Activated CD4-positive, alpha-beta T cell treated with anti-CD3 and anti-CD28 coated beads for 4 hours (primary cell): ENCODE results near the gene COLEC12.

Experiments used
- DNase-seq, 2 donors: peaks; one replicate each; pipeline ENCODE4 v3.0.0-alpha.2; 2020

COLEC12 gene

DNA sequence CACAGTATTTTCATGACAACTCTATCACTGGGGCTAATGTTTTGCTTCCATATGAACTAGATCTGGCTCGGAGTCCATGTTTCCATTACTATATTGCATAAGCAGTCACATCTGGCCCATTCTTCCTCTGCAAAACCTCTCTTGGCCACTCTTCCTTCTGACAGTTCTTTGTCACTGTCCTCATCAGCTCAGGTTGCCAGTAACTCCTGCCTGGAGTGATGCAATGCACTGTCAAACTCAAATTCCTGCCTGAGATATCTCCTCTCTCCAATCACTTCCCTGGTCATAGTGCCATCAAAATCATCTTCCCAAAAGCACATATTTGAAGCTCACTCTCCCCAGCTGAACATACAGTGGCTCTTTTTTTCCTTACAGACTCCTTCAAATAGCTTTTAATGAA lies 66.1 kb downstream of the COLEC12 start:
- DNase-seq: no peak

DNA sequence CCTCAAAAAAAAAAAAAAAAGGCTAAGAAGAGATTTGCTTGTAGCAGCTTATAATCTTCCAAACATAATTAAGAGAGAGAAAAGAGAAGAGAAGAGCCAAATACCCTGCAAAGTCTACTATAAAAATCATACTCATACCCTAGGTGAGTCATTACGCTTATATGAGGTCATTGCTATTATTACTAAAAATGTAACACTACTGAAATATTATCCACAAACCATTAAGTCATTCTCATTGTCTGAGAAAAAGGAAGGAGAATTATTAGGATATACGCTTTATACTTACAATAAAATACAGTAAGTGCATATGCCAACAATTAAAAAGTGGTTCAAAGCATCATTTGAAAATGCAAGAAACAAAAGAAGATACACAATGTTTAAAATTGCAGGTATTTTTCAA lies 66.5 kb downstream of the COLEC12 start:
- DNase-seq: no peak

DNA sequence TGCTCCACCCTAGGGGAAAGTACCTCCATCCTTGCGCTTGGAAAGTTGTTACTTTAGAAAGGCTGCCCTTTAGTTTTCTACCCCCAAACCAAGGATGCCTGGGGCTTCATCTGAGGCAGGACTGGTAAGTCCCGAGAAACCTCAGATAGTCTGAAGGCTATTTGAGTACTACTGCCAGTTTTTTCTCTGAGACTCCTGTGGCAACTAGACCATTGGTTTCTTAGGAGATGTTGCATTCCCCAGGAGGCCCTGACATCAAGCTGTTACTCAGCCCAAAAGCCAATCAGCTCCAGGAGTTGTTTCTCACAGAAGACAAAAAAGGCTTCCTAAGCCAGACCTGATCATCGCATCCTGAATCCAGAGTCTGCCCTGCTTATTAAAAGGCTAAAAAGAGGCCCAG lies 67.2 kb downstream of the COLEC12 start:
- no peak for DNase-seq

DNA sequence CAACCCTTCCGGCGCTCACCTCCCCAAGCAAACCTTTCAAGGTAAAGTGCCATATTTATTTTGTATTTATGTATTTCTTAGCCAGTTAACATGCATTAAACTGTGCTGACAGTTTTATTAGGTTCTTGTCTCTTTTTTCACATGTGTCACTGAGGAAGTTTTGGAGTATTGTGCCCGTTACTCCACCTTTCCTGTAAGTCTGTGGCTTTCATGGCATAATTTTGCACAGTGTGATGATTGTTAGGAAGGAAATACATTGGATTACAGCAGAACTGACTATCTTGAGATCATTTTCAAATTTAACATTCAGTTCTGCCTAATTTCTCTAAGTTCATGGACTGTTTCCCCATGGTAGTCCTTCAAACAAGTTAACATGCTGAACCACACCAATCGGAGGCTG lies 67.7 kb downstream of the COLEC12 start:
- no peak for DNase-seq

DNA sequence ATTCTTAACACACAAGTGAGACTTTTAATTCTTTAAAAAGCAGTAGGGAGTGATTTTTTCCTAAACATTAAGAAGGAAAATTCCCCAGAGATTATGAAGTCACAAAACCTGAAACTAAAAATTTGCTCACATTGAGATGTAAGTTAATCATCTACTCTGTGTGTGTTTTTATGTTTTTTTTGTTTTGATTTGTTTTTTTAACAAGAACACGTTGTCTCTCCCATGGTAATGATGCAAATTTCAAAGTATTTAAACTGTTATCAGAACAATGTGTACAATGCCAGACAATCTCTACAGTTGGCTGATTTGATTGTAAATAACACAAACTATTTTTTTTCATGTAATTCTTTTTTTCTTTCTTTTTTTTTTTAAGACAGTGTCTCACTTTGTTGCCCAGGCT lies 71.5 kb downstream of the COLEC12 start:
- DNase-seq: no peak

DNA sequence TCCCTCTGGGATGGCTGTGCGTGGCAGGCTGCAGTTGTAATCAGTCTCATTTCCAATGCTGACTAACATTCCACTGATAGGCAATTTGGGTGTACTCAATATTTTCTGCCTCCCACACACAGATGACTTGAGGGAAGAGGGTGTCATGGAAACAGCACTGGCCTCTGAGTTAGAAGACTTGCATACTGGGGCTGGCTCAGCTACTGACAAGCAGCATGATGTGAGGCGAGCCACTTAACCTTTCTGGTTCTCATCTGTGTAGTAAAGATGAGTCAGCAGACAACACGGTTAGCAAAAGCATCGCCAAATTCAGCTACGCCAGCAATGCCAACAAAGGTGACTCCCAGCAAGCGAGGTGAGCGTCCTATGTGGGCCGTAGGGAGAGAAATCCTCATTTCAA lies 73.5 kb downstream of the COLEC12 start:
- no peak for DNase-seq

DNA sequence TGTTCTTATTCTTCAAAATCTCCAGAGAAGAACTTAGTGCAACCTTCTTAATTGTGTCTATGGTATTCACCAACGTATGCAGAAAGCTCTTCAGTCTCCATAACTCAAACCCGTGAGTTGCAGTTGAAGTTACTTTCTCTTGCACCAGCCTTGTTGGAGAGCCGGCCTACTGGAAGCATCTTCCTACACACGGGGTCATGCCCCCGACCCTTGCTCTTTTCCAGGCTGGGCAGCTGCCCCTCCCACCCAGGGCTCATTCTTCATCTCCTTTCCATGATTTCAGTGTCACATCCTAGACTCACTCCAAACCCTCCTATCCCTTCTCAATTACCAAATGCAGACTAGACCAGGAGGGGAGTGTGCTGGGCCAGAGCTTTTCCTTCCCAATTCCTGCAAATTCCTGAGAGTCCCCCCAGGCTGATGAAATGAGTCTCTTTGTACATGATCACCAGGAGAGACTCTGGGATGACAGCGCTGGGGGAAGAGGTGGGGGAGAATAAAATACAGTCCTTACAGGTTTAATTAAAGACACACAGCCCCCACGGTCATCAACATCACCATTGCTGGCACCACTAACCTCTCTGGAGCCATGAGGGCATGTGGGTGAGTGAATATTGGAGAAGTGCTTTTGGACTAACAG lies 75.3 kb downstream of the COLEC12 start:
- DNase-seq: no peak

DNA sequence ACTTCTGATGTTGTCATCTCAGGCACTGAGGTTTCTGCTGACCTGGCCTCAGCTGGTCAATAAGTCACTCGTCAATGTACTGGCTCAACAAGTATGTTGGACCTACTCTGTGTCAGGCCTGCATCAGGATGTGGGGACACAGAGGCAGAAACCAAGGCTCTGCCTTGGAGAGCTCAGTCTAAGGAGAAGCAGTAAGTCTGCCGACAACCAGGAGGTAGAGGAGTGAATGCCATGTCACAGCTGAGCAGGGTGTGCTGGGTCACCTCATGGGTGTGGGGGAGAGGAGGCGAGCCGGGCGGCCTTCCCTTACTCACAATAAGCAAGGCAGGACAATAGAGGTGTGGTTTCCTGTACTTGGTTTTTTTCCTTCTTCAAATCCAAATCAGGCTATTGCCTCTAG lies 75.8 kb downstream of the COLEC12 start:
- DNase-seq: no peak

DNA sequence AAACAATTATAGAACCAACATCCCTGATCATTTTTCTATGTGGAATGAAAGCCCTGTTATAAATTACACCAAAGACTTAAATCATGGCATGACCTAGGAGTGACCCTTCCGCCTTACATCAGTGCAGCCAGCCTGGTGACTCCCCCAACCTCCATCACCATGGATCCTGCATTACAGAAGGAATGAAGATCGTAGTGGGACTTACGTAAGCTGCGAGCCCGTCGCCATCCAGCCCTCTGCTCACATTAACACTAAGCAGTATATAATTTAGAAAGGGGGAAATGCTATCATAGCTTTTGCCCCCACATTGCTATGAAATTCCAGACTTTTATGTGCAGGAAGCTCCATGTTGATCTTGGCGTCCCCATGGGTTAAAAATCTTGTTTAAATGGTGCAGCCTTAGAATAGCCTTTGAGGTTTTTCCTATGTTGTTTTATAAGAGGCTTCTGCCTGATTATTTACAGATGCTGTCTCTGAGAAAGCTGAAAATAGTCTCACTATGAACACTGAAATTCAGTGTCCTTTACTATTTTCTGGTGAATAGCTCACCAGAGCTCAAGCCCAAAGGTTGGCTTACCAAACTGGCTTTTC lies 76.3 kb downstream of the COLEC12 start:
- DNase-seq: no peak

DNA sequence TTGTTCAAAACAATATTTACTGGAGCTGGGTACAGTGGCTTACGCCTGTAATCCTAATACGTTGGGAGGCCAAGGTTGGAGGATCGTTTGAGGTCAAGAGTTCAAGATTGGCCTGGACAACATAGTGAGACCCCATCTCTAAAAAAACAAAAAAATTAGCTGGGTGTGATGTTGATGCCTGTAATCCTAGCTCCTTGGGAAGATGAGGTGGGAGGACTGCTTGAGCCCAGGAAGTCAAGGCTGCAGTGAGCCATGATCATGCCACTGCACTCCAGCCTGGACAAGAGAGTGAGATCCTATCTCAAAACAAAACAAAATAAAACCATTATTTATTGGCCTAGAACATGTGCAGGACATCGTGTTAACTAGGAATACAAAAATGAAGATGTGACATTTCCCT lies 77.5 kb downstream of the COLEC12 start:
- no peak for DNase-seq

DNA sequence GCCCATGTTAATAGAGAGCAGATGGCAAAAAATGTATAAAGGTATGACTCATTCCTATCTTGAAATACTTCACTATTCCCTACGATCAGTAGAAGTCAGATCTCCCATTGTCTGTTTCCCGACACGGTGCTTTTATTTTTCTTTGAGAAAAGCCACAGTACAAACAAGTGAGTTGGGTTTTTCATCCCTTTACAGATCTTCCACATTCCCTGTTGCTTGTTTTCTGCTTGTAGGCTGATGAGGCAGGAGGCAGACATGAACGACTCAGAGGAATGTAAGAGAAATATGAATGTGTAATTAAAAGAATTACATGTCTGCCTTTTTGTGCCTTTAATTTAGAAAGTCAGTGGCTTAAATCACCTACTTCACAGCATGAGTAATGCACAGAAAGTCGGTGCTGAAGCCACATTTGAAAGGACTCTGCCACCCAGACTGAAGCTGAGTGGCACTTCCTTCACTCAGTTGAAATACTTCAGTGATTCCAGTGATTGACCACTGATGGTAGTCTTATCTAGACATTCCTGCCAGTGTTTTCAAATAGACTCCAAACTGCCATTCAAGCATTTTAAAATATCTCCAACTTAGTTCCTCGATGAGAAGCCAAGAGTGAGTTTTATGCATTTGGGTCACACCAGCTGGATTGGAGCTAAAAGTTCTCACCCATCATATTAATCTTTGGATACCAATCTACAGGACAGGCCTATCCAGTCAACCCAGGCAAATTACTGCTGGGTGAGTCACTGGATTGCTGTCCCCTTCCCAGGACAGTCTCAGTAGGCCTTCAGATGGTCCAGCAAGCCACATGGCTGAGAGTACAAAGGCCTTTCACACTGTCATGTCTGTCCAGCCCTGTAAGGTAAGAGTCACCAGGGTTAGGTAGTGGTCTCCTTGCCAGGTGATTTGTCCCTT lies 79.0 kb downstream of the COLEC12 start:
- DNase-seq: no peak

DNA sequence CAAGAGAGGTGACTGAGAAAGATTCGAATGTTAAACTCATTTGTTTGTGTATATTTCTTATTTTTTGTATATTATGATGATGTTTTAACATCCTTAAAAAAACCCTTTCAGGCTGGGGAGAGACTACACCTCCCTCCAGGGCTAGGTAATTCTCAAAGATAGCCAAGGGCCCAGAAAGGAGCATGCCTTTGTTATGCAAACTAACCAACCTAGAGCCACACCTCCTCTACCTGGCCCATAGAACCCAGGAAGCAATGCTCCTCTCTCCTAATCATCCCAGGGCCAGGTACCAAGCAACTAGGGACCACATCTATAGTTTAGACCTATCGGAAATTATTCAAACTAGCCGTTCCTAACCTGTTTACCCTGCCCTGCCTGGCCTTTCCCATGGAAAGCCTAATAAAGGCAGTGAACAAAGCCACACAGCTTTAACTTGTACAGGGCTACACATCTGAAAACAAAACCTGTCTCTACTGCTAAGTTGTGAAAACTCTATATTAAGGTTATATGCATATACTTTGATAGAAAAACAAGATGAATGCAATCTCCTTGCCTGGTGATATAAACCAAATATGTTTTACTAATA lies 79.7 kb downstream of the COLEC12 start:
- DNase-seq: no peak

DNA sequence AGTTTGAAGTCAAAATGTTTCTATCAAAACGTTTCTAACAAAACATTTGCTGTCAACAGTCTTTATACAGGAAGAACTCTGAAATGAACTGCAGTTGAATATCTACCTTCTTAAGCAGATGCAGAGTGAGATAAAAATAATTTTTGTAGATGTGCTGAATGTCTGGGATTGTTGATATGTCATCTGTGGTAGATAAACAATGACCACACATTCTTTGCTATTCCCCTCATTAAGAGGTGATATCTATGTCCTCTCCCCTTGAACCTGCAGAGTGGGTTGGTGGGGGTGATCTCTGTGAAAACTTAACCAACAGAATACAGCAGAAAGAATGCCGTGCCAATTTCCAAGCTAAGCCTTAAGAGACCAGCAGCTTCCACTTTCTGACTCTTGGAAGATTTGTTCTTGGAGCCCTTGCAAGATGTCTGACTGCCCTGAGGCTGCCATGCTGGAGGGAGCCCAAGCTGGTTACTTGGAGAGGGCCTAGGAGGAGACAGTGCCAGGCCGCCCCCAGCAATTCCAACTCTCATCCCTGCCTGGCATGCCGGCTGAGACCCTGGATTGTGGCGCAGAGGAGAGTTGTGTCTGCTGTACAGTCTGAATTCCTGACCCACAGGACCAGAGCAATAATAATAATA lies 80.8 kb downstream of the COLEC12 start:
- no peak for DNase-seq

DNA sequence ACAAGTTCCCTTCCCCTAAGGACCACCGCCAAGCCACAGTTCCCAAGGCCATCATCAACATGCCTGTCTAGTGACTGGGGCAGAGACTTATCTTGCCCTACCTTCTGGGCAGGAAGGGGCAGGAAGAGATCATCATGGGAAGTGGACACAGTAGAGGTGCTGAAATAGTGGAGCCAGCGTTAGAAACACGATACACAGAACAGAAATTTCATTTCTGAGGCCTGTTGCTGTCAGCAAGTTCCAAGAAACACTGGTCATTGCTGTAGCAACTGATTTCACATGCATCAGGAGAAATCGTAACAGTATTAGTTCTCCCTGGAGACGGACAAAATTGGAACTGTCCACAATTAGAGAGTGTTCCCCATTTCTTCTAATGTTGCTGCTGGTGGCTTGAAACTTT lies 83.0 kb downstream of the COLEC12 start:
- no peak for DNase-seq

DNA sequence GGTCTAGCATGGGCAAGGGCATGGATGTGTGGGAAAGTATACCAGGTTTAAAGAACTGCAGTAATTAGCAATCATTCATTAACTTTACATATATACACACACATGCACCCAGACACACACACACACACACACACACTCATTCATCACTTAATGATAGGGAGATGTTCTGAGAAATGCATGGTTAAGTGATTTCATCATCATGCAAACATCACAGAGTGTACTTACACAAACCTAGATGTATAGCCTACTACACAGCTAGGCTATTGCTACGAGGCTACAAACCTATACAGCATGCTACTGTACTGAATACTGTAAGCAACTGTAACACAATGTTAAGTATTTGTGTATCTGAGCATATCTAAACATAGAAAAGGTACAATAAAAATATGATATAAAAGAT lies 83.6 kb downstream of the COLEC12 start:
- no peak for DNase-seq

DNA sequence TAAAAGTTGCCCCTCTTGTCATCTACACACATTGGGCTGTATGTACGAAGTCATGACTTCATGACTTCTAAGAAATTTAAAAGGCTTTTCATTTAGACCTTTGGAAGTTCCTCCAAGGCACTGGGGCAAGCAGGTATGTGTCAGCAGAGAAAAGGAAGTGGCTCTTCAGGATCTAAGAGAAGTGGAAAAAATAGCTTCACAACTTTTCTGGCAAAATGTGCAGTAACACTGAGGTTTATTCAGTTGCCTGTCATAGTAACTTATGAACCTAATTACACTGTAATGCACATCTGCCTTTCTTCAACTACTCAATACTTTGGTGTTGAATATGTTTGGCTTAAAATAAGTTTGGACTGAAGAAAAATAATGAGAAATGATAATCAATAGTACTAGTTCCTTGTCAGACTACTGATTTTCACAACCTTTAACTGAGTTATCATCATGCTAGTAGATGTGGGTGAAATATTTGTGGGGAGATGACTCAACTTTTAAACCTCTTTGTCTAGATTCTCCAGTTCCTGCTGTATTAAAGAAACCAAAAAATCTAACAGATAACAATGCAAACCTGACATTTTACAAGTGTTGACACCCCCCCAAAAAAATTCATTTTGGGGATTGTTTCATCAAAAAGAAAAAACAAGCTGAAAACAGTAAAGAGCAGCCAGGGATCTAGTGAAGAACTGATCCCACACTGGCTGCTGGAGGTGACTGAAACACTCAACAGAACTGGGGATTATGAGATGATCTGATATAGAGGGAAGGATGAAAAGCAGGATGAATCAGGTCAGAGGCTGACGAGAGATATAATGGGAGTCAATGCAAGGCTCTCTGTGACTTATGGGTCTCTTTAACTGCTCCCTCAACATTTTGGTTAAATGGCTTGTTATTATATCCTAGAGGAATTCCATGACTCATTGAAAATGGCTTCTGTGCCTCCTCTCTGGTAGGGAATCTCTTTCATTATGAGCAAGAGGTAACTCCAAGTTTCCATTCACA lies 84.6 kb downstream of the COLEC12 start:
- DNase-seq: no peak

DNA sequence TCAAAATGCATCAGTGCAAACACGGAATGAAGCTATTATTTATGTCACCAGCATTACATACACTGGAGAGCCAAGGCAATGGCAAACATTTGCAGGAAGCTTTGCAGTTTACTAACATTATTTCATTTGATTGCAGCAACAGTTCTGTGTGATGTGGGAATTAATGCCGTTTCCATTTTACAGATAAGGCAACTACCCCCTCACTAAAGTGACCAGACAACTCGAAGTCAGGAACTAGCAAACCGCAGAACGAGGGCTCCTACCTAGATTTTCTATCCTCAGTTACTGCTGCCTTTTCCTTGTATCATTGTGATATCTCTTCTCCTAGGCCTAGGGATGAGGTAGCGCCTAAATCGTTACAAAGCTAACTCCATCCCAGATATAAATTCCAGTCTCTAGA lies 85.5 kb downstream of the COLEC12 start:
- no peak for DNase-seq

DNA sequence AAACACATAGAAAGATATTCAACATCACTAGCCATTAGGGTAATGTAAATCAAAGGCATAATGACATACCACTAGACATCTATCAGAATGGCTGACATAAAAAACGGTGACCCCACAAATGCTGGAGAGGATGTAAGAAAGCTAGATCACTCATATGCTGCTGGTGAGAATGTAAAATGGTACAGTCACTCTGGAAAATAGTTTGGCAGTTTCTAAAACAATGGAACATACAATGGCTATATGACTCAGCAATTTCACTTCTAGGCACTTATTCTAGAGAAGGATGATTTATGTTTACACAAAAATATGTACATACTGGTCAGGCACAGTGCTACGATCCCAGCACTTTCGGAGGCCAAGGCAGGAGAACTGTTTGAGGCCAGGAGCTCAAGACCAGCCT lies 87.3 kb downstream of the COLEC12 start:
- no peak for DNase-seq

DNA sequence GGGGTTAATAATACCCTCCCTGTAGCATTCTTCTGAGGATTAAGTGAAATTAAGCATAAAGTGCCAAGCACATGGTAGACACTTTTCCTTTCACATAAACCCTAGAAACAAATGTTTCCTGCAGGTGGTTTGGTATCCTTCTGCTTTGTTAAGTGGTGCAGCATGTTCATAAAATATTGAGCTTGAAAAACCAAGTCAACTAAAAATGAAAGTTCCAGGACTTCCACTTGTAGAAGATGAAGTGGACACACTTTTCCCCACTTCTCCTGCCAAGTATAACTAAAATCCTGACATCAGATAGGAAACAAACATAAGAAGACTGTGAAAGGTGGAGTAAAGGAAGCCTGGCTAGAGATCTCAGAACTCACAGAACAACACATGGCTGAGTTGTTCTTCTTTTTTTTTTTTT lies 90.5 kb downstream of the COLEC12 start:
- DNase-seq: no peak

DNA sequence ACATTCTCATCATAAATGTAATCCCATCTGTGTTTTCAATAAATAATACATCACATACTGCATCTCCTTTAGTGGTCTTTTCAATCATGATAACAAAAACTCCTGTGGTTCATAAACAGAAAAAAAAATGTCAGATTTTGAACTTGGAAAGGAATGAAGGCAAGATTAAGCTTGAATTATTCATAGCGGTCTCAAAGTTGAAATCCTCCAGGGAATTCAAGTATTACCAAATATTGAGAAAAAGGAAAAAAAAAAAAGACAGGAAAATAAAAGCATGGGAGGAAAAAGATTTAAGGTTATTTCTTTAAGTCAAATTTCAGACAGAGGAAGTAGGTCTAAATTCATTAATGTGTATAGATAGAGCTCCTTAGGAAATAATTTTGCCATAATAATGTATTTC lies 92.1 kb downstream of the COLEC12 start:
- DNase-seq: no peak

DNA sequence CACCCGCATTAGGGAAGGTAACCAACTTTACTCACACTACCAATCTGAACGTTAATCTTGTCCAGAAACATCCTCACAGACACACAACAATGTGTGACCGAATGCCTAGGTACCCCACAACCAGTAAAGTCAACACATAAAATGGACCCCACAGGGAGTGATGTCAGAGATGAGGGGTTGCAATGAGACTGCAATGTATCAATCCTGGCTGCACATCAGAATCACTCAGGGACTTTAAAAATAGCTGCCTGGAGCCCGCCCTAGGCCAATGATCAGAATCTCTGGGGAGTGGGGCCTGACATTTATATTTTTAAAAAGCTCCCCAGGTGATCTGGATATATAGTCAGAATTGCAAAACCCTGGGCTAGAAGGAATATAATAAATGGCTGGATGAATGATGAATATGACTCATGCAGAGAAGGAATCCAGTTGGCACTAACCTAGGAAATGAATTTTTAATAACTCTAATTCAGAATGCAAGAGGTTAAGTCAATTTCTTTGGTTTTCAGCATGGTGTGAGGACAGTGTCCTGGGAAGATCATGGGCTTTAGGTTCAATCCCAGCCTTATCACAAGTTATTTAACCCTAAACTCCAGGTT lies 92.8 kb downstream of the COLEC12 start:
- DNase-seq: no peak

DNA sequence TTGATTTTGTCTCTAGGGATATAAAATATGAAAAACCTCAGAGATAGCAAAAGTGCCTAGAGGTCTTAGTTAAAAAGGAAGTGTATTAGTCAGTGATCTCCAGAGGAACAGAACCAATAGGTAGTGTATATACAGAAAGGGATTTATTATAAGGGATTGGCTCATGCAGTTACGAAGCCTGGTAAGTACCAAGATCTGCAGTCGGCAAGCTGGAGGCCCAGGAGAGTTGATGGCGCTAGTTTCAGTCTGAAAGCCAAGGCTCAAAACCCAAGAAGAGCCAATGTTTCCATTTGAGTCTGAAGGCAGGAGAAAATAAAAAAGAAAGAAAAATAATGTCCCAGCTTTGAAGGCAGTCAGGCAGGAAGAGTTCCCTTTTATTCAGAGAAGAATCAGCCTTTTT lies 93.3 kb downstream of the COLEC12 start:
- no peak for DNase-seq
